Right lung (tissue), 10 donors: ENCODE data around the gene VEZT. TPM values are rescaled to one million over a fixed set of nuclear protein-coding genes. Genes with fewer than 3 reads are reported as not detected.

ENCODE experiments used
- DNase-seq, 2 donors: peaks; one replicate each; pipeline ENCODE4 v3.0.0-alpha.2; 2013
- long read RNA-seq, 8 donors: transcript quantifications; one replicate each; lab custom pipeline, GENCODE V29; 2026
- polyA plus RNA-seq, 5 donors: library from polyadenylated mRNA; unstranded; fragments of 120-200 nt; gene quantifications; one replicate each; pipeline versions ENCODE4 v1.2.1 to v1.2.3, GENCODE V29; 2013; ENCODE audit warnings: inconsistent platforms in 1 of 5, low replicate concordance in 1 of 5; ENCODE audit not compliant: insufficient read length in 5 of 5, insufficient read depth in 1 of 5

The VEZT gene, protein sequence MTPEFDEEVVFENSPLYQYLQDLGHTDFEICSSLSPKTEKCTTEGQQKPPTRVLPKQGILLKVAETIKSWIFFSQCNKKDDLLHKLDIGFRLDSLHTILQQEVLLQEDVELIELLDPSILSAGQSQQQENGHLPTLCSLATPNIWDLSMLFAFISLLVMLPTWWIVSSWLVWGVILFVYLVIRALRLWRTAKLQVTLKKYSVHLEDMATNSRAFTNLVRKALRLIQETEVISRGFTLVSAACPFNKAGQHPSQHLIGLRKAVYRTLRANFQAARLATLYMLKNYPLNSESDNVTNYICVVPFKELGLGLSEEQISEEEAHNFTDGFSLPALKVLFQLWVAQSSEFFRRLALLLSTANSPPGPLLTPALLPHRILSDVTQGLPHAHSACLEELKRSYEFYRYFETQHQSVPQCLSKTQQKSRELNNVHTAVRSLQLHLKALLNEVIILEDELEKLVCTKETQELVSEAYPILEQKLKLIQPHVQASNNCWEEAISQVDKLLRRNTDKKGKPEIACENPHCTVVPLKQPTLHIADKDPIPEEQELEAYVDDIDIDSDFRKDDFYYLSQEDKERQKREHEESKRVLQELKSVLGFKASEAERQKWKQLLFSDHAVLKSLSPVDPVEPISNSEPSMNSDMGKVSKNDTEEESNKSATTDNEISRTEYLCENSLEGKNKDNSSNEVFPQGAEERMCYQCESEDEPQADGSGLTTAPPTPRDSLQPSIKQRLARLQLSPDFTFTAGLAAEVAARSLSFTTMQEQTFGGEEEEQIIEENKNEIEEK
- polyA plus RNA-seq, result 100 to 1,000 TPM in 3 of 5 donors, 10 to 100 TPM in 2; 60.4 to 118 (median 101) TPM
- long read RNA-seq, donor 1, full-length matches to known transcripts, result 11 of 38 reads
- long read RNA-seq, donor 1, partial matches to known transcripts, result 27 of 38 reads
- long read RNA-seq, donor 1, other reads (novel, unspliced or antisense), result 0 of 38 reads
- long read RNA-seq, donor 2, full-length matches to known transcripts, result 5 of 29 reads
- long read RNA-seq, donor 2, partial matches to known transcripts, result 24 of 29 reads
- long read RNA-seq, donor 2, other reads (novel, unspliced or antisense), result 0 of 29 reads
- long read RNA-seq, donor 3, full-length matches to known transcripts, result 5 of 44 reads
- long read RNA-seq, donor 3, partial matches to known transcripts, result 39 of 44 reads
- long read RNA-seq, donor 3, other reads (novel, unspliced or antisense), result 0 of 44 reads
- long read RNA-seq, donor 4, full-length matches to known transcripts, result 7 of 36 reads
- long read RNA-seq, donor 4, partial matches to known transcripts, result 29 of 36 reads
- long read RNA-seq, donor 4, other reads (novel, unspliced or antisense), result 0 of 36 reads
- long read RNA-seq, donor 5, full-length matches to known transcripts, result 6 of 124 reads
- long read RNA-seq, donor 5, partial matches to known transcripts, result 118 of 124 reads
- long read RNA-seq, donor 5, other reads (novel, unspliced or antisense), result 0 of 124 reads
- long read RNA-seq, donor 6, full-length matches to known transcripts, result 9 of 48 reads
- long read RNA-seq, donor 6, partial matches to known transcripts, result 39 of 48 reads
- long read RNA-seq, donor 6, other reads (novel, unspliced or antisense), result 0 of 48 reads
- long read RNA-seq, donor 7, full-length matches to known transcripts, result 4 of 91 reads
- long read RNA-seq, donor 7, partial matches to known transcripts, result 87 of 91 reads
- long read RNA-seq, donor 7, other reads (novel, unspliced or antisense), result 0 of 91 reads
- long read RNA-seq, donor 8, full-length matches to known transcripts, result 2 of 12 reads
- long read RNA-seq, donor 8, partial matches to known transcripts, result 10 of 12 reads
- long read RNA-seq, donor 8, other reads (novel, unspliced or antisense), result 0 of 12 reads

DNA sequence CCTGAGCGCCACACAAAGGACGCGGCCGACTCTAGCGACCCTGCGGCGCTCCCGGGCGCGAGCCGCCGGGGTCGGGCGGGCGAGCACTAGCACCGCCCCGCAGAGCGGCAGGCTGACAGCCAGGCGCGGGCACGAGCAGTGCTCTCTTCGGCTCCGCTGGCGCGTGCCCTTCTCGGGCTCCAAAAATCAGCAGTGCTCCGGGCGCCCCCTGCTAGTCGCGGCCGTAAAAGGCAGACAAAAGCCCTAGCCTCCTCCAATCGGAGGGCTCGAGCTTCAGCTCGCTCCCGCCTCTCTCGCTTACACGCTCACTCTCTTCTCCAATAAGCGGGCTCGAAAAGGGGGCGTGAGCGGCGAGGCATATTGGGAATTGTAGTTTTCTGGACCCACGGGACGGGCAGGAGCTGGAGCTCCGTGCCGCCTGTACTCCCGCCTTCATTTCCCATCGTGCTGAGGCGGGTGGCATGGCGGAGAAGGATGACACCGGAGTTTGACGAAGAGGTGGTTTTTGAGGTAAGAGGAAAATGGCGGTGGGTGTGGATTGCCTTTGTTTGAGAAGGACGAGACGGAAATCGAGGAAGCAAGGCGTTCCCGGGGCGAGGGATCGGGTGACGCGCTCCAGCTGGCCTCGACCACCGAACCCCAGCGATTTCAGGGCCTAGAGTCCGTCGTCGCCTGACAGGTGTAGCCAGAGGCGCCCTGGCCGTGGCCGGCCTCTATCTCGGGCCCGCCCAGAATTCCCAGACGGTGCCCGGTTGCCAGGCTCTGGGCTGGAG lies at the start of gene VEZT, which contains the start of gene FGD6:
Gene VEZT (plus strand): TSS at position 431 of the 773 bp plus-strand sequence. CDS start 44 bp downstream, at position 475.
Gene FGD6 (minus strand): TSS at position 91 of the 773 bp plus-strand sequence. CDS start 227 bp downstream, outside the sequence.
- DNase-seq, result peak; percentile 99

DNA sequence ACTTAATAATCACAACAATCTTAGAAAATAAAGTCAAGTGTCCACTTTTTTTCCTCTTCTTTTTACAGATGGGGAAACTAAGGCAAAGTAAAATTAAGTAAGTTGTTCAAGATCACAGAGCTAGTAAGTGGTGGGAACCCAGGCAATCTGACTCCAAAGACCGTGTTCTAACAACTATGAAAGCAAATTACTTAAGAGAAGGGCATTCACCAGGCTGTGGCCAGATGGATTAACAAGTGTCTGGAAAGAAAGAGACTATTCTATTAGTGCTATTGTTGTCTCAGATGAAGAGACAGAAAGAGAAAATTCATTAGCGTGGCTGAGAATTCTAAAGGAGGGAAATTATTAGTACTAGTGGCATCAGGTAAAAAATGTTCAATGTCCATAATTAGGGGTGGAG lies 48.9 kb upstream of the VEZT start:
- DNase-seq, result no peak

DNA sequence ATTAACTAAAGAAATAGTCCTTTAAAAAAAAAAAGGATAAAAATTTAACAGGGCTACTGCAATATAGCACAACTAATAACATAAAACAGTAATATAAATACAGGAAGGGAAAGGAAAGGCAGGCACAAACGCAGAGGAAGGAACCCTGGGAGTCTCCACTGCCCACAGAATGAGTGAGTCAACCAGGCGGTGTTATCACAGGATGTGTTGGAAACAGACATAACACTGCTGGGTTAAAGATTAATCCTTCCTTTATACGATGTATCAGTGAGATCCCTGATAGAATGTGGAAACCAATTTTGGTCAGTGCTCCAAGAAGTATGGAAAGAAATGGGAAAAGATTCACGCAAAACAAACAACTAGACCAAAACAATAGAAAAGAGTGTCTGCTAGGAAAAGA lies 48.2 kb upstream of the VEZT start:
- no peak for DNase-seq

DNA sequence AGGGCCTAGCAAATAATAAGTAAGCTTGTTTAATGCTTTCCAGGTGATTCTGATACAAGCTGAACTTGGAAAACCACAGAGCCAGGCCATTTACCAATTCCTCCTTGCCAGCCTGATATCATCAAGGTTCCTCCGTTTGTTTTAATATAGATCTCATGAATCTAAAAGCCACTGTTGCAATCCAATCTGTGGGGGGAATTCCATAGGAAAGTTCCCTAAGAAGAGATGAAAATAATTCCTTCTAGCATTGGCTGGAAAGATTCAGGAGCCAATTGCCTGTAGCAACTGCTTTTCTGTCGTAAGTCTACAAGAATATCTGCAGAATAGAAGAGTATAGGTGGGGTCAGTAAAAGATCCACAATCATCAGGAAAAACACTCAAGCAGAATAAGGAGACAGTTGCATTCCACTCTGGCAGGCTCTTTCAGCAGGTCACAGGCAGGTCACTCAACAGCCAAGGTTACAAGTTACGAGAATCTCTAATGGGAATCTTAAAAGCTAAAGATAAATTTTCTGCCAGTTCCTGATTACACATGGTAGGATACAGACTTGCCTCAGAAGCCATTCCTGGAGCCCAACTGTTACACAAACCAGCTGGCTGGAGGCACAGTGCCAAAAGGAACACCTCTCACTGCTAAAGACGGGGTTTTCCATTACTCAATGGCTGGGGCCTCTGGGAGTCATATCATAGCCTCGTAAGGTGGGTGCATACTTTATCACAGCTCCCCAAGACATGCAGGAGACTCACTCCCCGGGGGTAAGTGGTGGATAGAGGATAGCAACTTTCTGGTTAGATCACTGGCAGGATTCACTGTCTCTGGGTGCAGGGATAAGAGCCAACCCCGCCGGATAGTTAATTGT lies 44.0 kb upstream of the VEZT start:
- DNase-seq, result peak; percentile 52 to 62

DNA sequence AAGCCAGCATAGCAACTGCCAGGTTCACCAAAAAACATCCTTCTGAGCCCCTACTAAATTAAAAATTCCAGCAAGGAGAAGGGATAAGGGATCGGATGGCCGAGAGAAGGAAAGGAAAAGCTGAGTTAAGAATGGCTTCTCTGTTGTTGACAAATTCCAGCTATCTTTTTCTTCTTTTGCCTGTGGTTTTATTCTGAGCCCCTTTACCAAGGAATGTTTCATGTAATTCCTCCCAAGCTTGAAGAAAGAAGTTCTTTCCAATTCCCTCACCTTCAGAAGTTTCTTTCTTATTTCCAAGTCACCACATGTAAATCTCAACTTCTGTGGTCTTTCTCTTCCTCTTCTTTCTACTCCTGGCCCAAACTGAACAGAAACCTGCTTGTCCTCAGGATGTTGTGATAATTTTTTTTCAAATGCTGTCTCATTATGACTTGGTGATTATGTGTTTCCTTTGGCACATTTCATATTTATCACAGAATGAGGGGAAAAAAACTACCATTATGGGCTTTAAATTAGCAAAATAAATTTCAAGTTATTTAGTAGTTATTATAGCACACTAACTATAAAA lies 40.3 kb upstream of the VEZT start:
- DNase-seq, result no peak

DNA sequence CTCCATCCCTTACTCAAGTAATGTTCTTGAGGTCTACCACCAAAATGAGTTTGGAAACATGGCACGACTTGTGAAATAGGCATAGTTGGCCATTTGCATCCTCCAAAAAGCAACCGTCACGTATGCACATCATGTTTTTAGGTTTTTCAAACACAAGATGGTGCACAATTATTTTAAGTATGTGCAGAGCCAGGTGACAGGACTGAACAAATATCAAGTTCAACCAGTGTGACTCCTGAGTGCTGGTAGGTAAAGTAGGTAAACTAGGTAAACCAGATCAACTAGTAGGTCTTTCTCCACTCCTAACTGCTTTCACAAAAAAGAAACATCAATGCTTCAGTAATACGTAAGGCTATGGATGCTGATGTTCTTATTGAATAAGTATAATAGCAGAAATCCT lies 39.5 kb upstream of the VEZT start:
- no peak for DNase-seq

DNA sequence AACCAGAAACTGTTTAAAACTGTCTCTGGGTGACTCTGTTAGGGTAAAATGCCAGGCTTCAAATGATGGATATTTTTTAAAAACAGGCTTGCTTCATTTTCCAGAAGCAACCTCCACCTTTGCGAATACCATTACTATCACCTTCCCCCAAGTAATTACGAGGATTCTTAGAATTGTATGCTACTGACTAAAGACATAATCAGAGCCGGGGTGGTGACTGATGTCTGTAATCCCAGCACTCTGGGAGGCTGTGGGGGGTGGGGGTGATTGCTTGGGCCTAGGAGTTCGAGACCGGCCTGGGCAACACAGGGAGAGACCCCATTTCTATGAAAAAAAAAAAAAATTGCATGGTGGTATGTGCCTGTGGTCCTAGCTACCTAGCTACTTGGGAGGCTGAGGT lies 38.6 kb upstream of the VEZT start:
- DNase-seq, result no peak

DNA sequence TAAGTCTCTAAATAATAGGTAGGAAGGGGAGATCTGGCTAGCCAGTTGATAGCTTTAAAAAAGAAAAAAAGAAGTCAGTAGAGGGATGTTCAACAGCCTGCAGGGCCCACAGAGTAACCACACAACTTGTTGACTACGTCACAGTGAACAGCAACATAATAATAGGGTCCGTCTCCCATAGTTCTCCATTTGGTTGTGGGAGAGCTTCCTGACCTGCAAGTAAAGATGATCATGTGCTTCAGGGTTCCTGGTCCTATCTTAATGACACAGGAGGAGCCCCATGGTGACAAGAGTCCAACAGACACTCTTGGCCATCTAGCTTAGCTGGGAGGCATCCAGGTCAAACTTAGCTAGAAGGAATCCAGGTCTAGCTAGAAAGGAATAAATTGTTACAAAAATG lies 36.5 kb upstream of the VEZT start:
- no peak for DNase-seq

DNA sequence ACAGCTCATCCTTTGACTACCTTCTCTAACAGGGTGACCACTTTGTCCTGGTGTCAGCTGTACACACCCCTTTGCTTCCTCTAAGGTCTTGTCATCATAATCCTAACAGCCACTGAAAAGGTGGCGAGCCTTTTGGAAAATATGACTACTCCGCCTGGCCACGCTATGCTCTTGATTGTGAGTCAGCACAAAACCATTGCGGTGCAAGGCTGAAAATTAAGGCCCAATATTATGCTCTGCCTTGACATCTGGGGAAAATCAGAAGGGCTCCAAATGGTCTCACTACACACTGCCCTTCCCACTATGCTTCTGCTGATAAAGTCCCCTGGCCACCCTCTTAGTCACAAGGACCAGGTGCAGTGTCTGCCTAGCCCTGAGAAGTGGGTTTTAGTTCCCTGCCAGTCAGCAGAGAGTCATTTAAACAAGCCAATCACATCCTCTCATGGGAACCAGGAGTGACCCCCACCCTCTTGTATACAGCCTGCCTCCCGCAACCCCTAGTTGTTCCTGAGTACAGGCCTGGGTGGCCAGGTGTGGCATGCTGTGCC lies 34.7 kb upstream of the VEZT start:
- no peak for DNase-seq

DNA sequence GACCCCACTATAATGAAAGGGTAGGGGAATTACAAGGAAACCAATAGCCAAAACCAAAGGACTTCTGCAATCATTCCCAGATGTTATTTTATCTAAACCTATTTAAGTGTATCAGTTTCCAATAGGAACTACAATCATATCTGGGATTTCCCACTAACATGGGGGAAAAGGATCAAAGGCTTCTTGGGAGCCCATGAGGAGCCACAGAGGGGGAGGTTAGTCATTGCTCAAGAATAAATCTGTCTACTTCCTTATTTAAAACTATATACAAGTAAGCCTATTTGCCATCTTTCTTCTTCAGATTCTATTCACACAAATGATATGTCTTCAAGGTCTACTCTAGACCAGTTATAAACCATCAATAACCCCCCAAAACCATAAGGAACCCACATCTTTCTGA lies 33.5 kb upstream of the VEZT start:
- no peak for DNase-seq

DNA sequence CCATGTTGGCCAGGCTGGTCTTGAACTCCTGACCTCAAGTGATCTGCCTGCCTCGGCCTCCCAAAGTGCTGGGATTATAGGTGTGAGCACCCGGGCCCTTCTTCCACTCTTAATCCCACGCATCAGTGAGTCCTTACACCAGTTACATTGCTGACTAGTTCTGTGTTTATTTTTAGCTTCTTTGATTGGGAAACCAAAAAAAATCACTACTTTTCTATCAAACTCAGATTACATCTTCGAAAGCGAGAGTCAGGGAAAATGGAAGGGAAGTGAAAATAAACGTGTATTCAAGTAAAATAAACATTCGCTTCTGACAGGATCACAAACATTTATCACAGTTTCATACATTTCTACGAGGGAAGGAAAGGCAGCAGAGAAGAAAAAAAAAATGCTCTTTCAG lies 32.5 kb upstream of the VEZT start:
- DNase-seq, result no peak

DNA sequence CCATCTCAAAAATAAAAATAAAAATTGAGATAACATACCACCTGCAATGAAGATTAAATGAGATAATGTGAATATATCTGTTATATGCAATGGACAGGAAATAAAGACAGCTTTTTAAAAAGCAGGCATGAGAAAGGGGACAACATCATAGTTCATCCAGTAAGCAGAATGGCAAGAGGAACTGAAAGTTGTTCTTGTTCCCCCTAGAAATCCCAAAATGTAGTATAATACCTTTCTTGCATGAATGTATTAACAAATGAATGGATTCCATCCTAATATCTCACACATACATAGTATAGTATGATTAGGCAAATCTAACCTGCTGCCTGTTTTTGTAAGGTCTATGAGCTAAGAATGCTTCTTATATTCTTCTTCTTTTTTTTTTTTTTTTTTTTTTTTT lies 31.8 kb upstream of the VEZT start:
- DNase-seq, result no peak

DNA sequence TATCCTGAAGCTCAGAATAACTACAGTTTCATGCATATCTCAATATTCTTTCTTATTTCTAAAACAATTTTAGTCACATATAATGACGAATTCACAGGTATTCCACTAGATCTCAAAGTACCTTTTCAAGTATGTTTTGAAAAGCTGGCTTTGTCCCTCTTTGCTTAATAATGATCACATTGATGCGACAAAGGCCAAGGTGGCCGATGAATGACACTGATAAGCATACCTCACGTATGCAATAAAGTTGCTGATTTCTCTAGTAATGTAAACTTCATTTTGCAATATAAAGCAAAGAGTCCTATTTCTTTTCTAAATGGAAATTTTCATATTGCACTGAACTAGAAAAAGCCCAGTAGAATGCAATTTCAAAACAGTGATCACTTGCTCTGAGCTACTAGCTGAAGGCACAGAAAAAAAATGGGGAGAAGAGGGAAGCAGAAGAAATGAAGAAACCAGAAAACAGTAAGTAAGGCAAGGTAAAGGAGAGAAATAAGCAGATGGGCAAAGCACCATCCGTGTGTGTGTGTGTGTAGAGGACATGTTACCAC lies 29.7 kb upstream of the VEZT start:
- DNase-seq, result no peak

DNA sequence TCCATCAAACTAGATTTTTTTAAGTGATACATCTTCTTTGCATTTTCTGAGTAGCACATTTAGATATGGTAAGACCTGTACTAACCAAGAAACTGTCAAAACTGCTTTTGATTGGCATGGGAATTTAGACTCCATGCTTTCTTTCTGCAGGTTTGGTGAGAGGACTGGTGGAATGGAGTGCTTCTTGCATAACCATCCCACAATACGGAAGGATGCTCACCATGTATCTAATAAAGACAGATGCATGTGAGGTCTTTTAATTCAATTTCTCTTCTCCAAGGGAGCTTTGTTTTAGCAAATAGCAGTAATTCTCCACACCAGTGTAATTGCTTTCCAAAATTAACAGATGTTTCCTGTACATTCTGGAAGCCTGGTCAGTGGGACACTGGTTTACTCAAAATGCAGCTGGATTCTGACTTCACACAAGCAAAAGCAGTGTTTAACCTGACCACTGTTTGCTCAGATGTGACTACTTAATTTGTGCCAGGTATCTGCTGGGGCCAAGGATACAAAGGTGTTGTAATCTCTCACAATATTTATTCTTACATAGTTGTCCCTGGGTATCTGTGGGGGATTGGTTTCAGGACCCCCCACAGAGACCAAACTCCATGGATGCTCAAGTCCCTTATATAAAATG lies 26.4 kb upstream of the VEZT start:
- DNase-seq, result no peak

DNA sequence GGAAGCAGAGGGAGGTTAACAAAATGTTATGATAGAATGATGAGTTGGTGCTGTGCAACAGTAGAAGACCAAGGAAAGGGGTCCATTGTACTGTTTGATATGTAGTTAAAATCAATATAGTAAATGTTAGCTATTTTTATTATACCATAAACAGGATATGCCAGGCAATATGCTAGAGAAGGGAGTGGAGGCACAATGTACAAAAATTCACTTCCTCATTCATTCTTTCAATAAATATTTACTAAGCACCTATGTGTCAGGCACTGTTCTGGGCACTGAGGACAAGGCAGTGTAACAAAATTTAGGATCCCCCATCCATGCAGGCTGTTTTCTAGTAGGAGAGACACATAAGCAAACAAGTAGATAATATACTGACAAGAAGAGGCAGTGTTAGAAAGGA lies 25.3 kb upstream of the VEZT start:
- DNase-seq, result no peak

DNA sequence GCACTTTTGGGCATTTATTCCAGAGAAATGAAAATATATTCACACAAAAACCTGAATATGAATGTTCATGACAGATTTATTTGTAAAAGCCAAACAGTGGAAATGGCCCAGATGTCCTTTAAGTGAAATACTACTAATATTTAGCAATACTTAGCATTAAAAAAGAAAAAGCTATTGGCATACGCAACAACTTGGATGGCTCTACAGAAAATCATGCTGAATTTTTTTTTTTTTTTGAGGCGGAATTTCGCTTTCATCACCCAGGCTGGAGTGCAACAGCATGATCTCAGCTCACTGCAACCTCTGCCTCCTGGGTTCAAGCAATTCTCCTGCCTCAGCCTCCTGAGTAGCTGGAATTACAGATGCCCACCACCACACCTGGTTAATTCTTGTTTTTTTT lies 24.5 kb upstream of the VEZT start:
- DNase-seq, result peak in 1 of 2 donors; percentile 39

DNA sequence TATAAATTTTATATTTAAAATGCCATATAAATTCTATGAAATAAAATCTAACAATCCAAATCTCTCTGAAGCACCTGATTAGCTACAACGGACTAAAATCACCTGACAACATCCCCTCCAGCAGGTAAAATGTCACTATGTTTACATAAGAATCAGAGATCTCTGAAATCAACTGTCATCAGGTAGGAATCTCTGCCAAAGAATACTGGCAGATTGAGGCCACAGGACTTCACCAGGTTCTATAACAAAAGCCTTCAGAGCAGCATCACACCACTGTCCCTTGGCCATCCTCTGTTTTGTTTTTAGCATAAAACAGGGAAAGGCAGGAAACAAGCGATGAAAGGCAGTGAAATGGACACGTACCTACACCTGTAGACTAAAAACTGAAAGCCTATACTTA lies 22.5 kb upstream of the VEZT start:
- no peak for DNase-seq
